Ureter (tissue), 1 donor: ENCODE results near the gene PHACTR4. TPM values are rescaled to one million over a fixed set of nuclear protein-coding genes. Genes with fewer than 3 reads are reported as not detected.
"Not testable (repeated sequence)": the region's sequence is repeated elsewhere in the genome, so short reads cannot be mapped to it uniquely, and the experiment has no call there.

Experiments
- DNase-seq: peaks from one replicate; pipeline ENCODE4 v3.0.0-alpha.2; 2020; ENCODE audit warnings: low spot score
- total RNA-seq: library from RNA; stranded (reverse); gene quantifications from one replicate; pipeline ENCODE4 v1.2.4, GENCODE V29; 2023
- donor health status: DM: yes; HTN: yes; CAD: no.

The PHACTR4 gene
- total RNA-seq, 1 donor from 2014 or later = 44.1 TPM

DNA sequence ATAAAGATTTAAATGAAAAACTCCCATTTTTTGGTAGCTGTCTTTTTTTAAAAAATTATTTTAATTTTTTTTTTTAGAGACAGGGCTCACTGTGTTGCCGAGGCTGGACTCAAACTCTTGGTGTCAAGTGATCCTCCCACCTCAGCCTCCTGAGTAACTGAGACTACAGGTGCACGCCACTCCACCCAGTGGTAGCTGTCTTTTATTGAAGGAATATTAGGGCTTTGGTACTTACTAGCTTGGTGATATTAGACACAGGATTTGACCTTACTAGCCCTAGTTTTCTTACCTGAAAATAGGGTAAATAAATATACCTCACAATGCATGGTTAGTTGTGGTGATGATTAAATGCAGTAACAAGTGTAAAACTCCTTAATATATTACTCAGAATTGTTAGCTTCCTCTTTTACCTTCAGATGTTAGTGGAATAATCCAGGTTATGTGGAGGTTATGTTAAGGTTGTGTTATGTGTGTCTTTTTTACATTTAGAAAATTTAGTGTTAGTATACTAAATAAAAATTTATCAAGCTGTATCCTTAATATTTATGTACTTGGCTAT is 66.8 kb downstream of the PHACTR4 start:
- DNase-seq = no peak

DNA sequence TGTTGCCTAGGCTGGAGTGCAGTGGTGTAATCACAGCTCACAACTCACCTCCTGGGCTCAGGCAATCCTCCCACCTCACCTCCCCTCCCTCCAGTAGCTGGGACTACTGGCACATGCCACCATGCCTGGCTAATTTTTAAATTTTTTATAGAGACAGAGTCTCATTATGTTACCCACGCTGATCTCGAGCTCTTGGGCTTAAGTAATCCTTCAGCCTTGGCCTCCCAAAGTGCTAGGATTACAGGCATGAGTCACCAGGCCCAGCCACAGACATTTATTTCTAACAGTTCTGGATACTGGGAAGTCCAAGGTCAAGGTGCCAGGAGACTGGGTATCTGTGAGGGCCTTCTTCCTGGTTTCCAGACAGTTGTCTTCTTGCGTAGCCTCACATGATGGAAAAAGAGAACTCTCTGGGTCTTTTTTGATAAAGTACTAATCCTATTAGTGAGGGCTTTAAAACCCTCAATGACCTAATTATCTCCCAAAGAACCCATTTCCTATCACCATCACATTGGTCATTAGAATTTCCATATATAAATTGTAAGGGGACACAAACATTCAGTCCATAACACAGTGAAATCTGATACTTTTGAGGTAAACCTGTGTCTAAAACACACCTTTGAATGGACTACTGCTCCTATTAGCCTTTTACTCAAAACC is 67.9 kb downstream of the PHACTR4 start:
- DNase-seq = no peak

DNA sequence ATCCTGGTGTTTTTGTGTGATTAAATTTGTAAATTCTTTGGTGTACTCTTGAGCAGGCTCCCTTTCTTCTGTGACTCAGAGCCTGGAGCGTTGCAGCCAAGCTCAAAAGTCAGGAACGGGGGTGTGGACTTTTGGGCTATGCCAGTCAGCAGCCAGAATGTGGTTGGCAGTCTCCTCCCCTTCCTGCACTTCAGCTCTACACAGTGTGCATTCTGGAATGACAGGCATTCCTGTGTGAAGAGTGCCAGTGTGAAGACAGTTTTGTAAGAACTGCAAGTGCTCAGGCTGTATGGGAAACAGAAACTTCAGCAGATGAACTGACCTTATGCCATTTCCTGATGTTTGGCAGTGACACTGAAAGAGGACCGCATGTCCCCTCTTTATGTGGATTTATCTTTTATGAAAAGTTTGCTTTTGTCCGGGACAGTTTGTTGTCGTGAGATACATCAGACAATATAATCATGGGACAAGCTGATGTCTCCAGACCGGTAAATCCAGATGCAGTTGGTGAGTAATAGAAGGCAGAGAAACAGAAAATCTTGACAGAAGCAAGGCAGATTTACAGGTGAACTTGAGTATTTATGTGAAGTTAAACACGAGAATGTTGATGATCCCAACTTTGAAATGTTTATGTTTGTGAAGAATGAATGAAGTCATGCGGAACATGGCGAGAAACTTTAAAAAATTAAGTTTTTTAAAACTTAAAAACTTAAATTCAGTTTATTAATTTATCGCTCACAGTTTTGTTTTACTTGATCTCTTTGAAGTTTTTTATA is 68.6 kb downstream of the PHACTR4 start:
- peak; percentile 84 for DNase-seq

DNA sequence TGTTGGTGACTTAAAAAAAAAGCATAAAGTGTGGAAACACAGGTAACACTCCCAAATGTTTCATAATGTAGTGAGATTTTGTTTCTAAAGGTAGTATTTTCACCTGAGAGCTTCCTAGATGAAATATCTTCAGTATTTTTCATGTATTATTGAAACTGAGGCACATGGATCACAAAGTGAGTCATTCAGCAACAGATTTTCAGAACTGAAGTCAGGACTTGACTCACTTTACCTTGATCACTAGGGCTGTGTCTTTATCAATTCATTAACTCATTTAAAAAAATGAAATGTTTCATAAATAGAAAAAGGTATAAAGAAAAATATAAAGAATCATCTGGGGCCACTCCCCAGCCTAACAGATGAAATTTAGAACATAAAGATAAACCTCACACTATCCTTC is 69.8 kb downstream of the PHACTR4 start:
- no peak for DNase-seq

DNA sequence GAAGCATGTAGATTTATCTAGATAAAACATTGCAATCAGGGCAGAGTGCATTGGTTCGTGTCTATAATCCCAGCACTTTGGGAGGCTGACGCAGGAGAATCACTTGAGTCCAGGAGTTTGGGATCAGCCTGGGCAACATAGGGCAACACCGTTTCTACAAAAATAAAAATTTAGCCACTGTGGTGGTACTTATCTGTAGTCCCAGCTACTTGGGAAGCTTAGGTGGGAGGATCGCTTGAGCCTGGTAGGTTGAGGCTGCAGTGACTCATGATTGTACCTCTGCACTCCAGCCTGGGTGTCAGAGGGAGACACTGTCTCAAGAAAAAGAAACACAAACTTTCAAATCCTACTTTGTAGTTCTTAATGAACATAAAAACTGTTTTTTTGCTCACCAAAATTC is 72.1 kb downstream of the PHACTR4 start:
- DNase-seq = no peak

DNA sequence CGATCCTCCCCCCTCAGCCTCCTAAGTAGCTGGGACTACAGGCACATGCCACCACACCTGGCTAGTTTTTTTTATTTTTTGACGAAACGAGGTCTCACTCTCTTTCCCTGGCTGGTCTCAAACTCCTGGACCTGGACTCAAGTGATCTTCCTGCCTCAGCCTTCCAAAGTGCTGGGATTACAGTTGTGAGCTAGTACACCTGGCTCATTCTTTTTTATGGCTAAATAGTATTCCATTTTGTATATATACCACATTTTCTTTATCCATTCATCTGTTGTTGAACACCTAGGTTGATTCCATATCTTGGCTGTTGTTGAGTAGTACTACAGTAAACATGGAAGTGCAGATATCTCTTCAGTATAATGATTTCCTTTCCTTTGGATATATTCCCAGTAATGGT is 74.0 kb downstream of the PHACTR4 start:
- no peak for DNase-seq

DNA sequence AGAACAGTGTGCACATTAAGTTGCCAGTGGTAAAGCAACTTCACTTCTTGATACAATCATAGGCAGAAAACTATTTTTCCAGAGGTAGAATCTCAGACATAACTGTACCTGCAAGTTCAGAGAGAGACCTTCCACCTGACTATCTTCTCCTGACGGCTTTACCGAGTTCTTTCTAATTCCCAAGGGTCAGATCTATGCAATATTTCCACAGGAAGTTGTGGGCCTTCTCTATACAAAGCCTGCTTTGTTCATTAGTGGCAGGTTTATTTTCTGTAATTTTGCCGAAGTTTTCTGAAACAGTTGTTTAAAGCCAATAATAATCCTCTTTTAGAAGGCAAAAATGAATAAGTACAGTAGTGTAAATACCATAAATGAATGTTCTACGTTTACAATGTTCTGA is 78.1 kb downstream of the PHACTR4 start:
- DNase-seq = no peak

DNA sequence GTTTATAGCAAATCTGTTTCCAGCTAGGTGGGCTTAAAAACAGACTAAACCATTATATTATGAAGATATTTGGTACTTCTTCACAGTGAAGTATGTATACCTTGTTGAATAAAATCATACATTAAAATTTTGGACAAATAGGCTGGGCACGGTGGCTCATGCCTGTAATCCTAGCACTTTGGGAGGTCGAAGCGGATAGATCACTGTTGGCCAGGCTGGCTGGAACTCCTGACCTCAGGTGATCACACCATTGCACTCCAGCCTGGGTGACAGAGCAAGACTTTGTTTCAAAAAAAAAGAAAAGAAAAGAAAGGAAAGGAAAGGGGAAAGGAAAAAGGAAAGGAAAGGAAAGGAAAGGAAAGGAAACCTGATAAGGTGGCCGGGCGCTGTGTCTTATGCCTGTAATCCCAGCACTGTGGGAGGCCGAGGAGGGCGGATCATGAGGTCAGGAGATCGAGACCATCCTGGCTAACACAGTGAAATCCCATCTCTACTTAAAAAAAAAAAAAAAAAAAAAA is 78.6 kb downstream of the PHACTR4 start:
- not testable (repeated sequence) for DNase-seq

DNA sequence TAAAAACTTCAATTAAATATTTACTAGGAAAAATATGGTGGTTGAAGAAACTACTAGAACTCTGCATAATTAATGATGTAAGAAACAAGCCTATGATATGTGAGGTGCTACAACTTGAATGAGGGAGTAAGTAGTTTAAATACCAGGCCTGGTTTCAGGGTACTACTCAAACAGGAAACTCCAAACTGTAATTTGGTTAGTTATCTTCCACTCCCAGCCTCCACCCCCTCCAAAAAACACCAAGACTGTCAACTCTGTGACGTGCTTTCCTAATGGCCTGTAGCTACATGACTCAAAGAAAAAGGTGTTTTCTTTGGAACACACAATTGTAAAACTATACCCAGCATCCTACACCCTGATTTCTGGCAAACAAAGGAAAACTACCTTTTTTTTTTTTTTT is 80.4 kb downstream of the PHACTR4 start:
- no peak for DNase-seq

DNA sequence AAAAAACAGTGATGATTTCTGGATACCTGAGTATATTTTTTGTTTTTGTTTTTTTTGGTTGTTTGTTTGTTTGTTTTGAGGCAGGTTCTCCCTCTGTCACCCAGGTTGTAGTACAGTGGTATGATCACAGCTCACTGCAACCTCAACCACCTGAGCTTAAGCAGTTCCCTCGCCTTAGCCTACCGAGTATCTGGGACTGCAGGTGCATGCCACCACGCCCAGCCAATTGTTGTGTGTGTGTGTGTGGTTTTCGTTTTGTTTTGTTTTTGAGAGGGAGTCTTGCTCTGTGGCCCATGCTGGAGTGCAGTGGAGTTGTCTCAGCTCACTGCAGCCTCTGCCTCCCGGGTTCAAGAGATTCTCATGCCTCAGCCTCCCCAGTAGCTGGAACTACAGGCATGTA is 81.0 kb downstream of the PHACTR4 start:
- DNase-seq = no peak

DNA sequence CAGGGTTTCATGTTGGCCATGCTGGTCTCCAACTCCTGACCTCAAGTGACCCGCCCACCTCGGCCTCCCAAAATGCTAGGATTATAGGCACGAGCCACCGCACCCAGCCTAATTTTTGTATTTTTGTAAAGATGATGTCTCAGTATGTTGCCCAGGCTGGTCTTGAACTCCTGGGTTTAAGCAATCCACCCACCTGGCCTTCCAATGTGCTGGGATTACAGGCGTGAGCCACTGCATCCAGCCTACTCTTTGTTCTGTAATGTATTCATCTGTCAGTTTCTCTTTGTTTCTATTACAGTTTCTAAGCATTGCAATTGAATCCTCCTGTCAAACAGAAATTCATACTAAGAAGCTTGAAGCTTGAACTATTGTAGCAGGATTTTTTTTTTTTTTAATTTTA is 81.5 kb downstream of the PHACTR4 start:
- no peak for DNase-seq

DNA sequence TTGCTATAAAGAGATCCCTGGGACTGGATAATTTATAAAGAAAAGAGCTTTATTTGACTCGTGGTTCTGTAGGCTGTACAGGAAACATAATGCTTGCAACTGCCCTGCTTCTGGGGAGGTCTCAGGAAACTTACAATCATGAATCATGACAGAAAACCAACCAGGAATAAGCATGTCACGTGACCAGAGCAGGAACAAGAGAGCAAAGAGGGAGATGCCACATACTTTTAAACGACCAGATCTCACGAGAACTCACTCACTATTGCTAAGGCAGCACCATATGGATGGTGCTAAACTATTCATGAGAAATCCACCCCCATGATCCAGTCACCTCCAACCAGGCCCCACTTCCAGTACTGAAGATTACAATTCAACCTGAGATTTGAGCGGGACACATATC is 86.5 kb downstream of the PHACTR4 start:
- no peak for DNase-seq

DNA sequence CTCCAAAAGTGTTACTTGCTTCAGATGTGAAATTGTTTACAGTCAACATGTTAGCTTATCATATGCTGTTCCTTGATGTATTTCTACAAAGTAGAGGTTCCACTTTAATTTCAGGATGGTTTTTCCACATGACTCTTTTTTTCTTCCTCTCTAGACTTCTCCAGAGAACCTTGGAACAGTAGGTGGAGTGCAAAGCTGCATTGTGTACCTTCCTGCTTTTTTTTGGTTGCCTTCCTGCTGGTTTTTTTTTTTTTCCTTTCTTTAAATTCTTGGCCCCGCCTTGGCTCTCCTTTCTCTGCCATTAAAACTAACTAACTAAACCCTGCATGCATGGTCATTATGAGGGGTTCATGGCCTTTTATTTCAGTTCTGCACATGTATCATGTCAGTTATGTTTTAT is 88.1 kb downstream of the PHACTR4 start:
- no peak for DNase-seq

DNA sequence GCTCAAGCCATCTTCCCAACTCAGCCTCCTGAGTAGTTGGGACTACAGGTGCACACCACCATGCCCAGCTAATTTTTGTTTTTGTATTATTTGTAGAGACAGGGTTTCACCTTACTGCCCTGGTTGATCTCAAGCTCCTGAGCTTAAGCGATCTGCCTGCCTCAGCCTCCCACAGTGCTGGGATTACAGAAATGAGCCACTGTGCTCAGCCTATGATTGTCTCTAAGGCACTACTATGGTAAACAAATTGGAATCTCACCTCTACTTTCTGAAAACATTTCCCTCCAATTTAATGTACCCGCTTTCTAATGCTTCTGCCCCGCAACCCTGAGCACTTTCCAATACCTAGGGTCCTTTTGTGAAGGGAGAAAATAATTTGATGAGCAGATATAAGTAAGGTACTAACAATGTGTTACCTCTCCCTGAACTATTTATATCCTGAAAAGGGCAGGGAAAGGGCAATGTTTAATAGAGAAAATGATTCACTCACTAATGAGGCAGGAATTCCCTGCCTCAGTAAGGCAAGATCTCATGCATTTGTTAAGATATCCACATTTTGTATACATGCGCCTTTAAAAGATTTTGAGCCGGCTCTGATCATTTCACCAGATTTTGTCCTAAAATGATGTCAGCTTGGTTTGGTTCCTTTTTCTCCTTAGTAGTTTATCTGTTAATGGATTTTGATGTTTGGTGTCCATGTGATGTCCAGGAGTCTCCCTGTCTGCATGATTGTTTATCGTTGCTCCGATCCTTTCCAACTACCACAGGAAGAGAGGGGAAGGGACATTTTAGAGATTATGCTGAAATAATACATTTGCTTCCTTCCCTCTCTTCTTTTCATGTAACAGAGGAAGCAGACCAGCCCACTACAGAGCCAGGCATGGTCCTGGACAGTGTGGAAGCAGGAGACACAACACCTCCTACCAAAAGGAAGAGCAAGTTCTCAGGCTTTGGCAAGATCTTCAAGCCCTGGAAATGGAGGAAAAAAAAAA is 89.0 kb downstream of the PHACTR4 start:
- DNase-seq = no peak

DNA sequence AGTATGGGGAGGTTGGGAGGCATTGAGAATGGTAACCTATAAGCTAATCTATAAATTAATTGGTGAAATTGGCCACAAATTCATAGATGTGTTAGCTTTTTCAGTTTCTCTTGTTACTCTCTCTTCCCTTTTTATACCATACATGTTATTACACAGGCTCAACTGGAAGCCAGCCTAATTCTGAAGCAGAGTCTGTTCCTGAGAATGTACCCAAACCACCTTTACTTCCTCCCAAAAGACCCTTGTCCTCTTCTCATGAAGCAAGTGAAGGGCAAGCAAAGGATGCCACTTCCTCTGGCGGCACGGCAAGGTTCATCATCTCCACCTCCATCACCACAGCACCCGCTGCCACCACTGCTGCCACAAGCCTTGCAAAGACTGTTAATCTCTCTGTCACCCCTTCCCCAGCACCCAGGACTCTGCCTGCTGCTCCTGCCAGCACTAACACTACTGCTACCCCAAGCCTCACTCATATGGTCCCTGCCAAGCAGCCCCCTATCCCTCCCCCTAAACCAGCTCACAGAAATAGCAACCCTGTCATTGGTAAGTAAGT is 96.8 kb downstream of the PHACTR4 start:
- DNase-seq = no peak

DNA sequence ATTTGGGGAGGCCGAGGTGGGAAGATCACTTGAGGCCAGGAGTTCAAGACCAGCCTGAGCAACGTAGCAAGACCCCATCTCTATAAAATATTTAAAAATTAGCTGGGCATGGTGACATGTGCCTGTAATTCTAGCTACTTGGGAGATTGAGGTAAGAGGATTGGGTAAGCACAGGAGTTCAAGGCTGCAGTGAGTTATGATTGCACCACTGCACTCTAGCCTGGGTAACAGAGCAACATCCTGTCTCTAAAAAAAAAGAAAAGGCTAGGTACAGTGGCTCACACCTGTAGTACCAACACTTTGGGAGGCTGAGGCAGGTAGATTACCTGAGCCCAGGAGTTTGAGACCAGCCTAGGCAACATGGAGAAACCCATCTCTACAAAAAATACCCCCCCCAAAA is 100.6 kb downstream of the PHACTR4 start:
- DNase-seq = no peak

DNA sequence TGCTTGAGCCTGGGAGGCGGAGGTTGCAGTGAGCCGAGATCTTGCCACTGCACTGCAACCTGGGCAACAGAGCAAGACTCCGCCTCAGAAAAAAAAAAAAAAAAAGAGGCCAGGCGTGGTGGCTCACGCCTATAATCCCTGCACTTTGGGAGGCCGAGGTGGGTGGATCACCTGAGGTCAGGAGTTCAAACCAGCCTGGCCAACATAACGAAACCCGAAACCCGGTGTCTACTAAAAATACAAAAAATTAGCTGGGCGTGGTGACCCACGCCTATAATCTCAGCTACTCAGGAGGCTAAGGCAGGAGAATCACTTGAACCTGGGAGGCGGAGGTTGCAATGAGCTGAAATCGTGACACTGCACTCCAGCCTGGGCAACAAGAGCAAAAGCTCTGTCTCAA is 110.0 kb downstream of the PHACTR4 start:
- DNase-seq = not testable (repeated sequence)

DNA sequence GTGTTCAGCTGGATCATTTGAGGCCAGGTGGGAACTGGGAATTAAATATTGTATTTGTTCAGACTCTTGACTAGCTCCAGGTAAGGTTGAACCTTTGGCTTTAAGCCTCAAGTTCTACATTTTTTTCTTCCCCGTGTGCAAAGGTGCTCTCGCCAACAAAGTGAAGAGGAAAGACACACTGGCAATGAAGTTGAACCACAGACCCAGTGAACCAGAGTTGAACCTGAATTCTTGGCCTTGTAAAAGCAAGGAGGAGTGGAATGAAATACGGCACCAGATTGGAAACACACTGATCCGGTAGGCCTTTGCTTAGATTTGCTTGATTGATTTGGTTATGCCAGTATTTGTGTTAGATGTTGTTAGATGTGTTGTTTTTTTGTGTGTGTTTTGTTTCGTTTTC is 110.8 kb downstream of the PHACTR4 start:
- no peak for DNase-seq

DNA sequence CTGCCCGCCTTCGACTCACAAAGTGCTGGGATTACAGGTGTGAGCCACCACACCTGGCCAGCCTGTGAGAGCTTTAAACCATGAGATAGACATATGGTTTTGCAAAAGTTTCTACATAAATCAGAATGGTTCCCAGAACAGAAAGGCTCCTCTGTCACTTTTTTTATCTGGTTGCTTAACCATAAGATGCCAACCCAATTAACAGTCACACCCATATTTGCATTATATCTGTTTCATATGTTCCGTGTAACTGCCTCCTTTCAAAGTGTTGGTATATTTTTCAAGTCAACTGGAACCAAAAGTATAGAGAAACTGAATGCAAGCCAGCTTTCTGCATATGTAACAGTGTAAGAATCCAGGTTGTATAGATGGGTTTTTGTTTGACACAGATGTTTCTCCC is 112.6 kb downstream of the PHACTR4 start:
- DNase-seq = no peak

DNA sequence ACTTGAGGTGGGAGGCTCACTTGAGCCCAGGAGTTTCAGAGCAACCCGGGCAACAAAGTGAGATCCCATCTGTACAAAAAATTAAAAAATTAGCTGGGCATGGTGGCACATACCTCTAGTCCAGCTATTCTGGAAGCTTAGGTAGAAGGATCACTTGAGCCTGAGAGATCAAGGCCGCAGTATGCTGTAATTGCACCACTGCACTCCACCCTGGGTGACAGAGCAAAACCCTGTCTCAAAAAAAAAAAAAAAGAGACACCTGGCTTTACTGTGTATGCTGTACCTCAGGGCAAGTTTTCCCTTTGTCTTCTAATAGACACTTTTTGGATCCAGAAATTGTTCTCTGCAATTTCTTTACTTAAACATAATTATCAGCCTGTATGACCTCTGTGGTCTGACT is 113.2 kb downstream of the PHACTR4 start:
- no peak for DNase-seq

DNA sequence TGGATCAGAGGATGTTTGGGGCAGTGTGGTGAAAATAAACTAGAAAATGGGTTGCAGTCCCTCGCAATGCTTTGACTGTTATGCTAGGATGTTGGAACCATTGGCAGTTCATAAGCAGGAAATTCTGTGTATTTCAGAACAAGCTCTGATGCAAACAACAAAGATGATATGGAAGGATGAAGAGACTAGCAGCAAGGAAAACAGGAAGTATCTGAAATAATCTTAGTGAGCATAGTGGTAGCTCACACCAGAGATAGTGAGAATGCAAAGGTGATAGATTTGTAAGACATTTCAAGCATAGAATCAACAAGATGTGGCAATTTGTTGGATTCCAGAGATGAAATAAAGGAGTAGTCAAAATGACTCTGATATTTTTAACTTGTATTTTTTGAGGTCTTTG is 125.2 kb downstream of the PHACTR4 start:
- no peak for DNase-seq

DNA sequence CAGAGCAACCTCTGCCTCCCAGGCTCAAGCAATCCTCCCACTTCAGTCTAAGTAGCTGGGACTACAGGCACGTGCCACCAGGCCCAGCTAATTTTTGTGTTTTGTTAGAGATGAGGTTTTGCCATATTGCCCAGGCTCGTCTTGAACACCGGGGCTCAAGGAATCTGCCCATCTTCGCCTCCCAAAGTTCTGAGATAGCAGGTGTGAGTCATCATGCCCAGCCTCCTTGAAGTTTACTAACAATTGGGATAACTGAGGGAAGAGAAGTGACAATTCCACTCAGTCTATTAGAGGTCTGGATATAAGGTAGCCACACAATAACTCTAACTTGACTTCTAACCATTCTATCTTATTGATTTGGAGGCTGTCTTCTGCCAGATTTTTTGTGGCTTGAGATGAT is 130.0 kb downstream of the PHACTR4 start:
- no peak for DNase-seq
